CD4-positive, alpha-beta T cell treated with Interleukin-17A for 1 hour (primary cell): ENCODE measurements around the gene C3.
A peak's percentile ranks its signal among the peaks of the same experiment; 100 is the strongest.

ENCODE experiments used
- DNase-seq: peaks from one replicate; pipeline ENCODE4 v3.0.0-alpha.2; 2020

Gene C3

GRCh38 chr19:6744381-6745301 lies 24.2 kb upstream of the C3 start:
- DNase-seq: no peak

GRCh38 chr19:6743714-6744380 lies 23.4 kb upstream of the C3 start:
- no peak for DNase-seq

- no peak for DNase-seq
Observed at GRCh38 chr19:6743066-6743465, 22.6 kb upstream of the C3 start.

DNA sequence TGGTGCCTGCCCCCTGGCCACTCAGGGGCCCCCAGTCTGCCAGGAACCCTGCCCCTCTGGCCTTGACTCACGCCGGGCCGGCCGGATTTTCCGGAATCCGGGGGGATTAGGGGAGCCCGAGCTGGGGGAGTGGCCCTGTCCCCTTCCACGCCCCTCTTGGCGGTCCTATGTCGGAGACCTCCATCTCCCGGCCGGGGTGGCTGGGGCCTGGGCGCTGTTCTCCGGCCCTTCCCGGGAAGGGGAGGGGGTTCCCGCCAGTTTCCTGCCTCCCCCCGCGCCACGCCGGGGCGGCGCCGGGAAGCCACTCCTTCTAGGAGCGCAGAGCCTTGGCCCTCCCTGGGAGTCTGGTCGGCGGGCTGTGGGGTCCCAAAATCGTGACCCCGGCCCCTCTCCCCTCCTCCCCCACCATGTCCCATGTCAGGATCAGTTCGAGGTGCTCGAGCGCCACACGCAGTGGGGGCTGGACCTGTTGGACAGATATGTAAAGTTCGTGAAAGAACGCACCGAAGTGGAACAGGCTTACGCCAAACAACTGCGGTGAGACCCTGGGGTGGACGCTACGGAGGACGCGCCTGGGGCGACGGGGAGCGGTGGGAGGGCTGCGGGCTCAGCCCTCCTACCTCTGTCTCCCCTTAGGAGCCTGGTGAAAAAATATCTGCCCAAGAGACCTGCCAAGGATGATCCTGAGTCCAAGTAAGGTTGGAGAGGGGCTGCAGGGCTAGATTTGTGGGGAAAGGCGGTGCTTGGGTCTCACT lies 20.3 kb upstream of the C3 start:
- DNase-seq: no peak

DNA sequence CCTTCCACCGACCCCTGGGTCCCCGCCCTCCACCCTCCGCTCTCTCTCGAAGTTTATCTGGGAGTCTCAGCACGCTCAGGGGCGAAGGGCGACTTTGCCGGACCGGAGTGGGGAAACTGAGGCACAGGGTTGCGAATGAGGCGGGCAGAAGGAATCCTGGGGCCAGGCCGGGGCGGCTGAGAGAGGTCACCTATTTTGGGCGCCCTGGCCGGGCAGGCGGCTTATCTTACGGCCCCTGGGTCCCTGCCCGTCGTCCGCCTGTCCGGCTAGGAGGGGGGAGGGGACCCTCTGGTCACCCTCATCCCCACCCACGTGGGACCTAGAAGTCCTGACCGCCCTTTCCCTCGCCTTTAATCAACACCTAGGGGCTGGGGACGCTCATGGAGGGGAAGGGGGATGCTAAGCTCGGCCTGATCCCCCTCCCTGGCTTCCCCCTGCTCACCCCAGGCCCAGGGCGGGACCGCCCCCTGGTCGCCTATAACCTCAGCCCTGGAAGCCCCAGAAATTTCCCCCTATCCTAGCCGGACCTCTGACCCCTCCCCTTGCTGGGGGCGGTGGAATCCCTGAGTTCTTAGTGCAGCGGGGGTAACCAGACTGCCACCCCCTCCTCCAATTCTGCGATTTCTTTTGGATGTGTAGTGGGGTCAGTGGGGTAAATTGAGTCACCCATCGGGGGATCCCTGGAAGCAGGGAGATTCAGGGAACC lies 19.6 kb upstream of the C3 start:
- DNase-seq: no peak

DNA sequence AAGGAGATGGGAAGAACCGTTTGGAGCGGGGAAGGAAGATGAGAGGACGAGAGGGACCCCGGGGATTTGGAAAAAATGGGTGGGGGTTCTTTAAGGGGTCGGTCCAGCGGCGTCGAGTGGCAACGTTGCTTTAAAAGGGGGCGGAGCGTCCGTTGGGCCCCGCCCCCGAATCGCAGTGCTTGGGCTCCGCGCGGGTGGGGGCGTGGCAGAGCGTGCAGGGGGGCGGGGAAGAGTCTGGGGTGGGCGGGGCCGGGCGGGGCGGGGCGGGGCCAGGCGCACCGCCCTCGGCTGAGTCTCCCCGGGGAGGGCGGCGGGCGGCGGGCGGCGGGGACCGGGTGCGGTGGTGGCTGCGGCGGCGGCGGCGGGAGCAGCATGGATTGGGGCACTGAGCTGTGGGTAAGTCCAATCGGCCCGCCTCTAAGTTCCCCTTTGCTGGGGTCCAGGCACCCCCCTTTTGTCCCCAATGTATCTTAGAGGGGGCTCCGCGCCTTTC lies 19.0 kb upstream of the C3 start, which contains the start of gene TRIP10:
TSS of gene TRIP10 (plus strand) at position 291 of the 493 bp plus-strand sequence. CDS start at position 373, 82 bp downstream.
- peak; percentile 90 for DNase-seq

DNA sequence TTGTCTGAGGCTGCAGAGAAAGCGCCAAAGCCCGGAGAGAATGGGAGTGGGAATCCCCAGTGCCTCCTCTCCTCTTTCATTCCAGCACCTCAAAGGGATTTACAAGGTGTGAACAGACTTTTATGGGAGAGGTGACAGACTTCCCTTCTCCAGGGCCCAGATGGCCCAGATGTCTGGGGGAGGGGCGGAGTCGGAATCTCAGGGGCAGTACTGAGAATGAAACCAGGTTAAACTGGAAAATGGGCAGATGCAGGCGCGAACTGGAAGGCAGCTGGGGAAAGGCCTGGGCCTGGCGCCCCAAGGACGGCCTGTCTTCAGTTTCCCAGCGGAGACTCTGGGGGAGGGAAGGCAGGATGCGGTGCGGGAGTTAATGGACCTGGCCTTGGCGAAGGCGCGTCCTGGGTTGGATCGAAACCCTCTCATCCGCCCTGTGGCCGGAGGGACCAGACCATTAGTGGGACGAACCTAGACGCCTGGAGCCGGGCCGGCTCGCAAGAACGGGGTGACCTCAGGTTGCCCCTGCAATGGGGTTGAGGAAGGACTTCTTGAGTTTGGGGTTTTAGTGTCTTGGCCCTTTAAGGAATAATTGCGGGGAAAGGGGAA lies 18.4 kb upstream of the C3 start:
- DNase-seq: peak; percentile 44

GRCh38 chr19:6737873-6738786 lies 17.7 kb upstream of the C3 start:
- peak; percentile 86 for DNase-seq

- DNase-seq: peak; percentile 100
Observed at GRCh38 chr19:6737284-6737872, 16.9 kb upstream of the C3 start, which contains the start of gene GPR108. Gene GPR108, minus strand, starts transcription at chr19:6737580. Its CDS starts 4 bp downstream, at chr19:6737576.

GRCh38 chr19:6736917-6737283 lies 16.4 kb upstream of the C3 start:
- no peak for DNase-seq

DNA sequence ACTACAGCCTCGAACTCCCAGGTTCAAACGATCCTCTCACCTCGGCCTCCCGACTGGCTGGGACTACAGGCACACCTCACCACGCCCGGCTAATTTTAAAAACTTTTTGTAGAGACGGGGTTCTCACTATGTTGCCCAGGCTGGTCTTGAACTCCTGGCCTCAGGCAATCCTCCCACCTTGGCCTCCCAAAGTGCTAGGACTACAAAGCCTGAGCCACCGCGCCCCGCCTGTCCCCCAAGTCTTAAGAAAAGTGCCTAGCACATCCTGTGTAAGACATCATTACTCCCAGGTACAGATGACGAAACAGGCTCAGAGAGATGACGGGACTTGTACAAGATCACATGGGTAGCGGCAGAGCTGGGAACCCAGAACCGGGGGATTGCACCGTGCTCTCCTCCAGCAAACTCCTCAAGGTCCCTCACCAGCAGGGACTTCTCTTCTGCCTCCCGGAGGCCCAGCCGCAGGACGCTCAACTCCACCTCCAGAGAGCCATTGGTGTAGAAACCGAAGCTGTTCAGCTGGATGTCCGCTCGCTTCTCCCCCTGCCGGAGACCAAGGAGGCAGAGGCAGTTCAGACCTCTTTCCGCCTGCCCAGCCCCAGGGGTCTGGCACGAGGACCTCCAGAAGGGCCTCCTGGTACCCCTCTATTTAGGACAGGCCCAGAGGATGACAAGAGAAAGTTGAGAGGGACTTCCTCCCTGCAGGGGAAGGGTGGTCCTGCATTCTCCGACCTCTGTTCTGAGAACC lies 15.9 kb upstream of the C3 start:
- peak; percentile 86 for DNase-seq

DNA sequence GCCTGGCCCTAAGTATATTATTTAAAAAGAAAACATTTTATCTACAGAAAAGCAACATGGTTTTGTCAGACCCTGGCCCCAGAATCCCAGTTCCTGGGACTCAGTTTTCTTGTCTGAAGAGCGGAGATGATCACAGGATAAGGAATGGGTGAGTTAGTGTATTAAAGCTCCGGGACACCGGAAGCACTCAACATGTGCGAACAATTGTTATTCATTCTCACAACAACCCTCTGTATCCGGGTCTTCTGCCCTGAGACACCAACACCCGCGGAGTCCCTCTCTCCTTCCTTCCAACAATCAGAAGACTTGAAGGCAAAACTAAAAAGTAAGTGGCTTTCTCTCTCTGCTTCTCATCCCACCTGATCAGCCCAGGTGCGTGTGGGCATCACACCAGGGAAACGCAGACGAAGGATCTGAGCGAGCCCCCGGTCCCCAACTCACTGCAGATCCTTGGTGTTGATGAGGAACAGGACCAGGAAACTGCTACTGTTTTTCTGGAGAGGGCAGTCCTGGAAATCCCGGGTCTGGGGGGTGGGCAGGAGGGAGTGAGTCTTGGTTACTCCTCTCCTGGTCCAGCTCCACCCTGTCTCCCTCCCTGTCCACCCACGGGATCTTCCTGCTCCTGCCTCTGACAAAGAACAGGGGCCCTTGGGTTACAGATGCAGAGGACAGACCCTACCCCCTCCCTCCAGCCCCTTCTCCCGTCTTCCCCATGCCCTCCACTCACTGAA lies 14.9 kb upstream of the C3 start:
- DNase-seq: no peak

DNA sequence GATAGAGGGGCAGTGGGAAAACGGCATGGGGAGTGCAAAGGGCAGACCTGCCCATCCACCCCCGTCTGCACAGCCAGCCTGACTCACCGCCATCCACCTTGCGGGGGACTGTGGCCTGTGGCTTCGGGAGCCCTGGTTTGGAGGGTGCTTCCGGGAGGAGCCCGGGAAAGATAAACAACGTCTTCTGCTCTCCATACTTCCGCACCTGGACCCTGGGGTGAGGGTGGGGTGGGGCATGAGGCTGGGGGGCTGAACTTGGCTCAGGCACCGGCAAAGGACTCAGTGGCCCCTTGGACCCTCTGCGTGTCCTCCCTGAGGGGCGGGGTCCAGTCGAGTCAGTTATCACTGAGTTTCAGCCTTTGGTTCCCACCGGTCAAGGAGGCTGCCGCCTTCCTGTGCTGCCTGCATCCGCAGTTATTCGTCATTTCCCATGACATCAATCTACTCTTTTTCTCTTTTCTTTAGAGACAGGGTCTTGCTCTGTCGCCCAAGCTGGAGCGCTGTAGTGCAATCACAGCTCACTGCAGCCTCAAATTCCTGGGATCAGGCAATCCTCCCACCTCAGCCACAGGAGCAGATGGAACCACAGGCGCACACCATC lies 13.7 kb upstream of the C3 start:
- DNase-seq: no peak

DNA sequence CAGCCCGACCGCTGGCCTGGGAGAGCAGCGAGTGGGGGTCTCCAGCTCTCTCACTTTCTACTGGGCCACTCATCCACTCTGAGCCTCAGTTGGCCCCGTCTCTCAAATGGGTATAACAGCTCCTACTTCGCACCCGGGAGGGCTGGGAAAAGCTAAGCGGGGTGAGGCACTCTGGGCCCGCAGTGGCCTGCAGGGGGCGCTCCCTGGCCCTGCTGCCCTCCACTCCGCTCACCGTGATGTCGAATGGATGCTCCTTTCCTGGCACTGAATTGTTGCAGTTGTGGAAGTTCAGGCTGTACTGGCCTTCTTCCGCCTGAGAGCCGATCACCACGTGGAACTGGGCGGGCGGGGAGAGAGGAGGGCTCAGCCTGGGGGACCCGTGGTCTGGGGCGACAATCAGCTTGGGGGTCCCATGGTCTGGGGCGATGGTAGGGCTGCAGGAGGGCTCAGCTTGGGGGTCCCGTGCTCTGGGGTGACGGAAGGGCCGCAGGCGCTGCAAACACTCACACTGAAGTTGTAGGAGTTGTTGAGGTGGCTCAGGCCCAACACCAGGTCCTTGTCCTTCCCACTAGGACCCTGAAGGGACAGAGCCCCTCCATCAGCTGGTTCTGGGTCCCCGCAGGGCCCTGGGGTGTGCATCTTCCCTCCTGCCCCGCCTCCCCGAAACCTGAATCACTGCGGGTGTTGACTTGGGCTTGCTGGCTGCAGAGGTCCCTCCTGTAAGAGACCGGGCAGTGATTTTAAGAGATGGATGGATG lies 13.1 kb upstream of the C3 start:
- no peak for DNase-seq

DNA sequence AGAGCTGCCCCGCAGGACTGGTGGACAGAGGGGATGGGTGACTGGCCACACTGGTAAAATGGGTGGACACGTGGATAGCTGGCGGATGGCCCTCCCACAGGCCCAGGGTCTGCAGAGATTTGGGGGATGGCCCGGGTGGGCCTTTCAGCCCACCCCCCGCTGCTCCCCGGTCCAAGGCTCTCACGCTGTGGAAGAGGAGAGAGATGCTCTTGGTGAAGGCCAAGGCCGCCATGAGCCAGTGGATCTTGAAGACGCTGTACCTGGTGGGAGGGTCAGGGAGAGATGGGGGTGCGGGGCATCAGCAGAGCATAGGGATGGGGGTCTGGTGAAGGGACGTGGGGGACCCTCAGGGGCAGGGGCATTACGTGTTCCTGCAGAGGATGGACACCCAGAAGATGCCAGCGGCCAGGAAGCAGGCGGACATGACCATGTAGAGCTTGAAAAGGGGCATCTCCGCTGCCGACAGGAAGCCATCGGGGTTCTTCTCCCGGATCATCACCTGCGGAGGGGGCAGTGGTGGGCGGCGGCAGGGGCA lies 12.4 kb upstream of the C3 start:
- no peak for DNase-seq

GRCh38 chr19:6731822-6732221 lies 11.4 kb upstream of the C3 start:
- no peak for DNase-seq

GRCh38 chr19:6730941-6731670 lies 10.7 kb upstream of the C3 start:
- no peak for DNase-seq
